HG02623 (cell line): ENCODE results near the gene LRCOL1.

Experiments used
- ATAC-seq: cut with Tn5 transposase; IDR thresholded peaks from one replicate; pipeline ENCODE4 v1.9.1; 2021; ENCODE audit warnings: moderate library complexity; ENCODE audit not compliant: unreplicated experiment

The LRCOL1 gene

DNA sequence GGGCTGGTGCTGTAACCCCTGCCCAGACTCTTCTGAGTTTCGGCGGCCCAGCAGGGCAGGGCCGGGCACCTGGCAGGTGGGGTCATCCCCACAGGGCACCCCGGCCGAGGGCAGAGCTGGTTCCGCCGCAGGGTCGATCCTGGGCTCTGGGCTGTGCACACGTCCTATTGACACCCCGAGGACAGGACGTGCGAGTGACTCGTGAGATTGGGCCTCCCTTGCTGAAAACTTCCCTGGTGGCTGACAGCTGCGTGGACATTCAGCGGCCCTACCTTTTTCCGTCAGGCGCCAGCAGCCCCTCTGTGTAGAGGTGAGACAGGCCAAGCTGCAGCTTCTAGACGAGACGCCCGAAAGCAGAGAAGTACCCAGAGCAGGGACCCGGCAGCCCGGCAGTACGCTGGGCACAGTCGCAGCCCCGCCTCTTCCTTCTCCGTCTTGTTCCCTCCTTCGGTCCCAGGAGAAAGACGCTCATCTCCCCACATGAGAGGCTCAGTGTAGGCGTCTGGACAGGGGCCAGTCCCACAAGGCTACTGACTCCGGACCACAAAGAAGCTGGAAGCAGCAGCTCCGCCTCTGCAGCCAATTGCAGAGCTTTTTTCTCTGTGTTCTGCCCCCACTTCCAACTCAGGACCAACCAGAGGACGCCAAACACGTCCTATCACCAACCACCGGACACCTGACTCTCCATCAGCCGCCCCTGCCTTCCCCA lies at the start of gene LRCOL1:
LRCOL1 (minus strand) TSS at position 532 of the 709 bp plus-strand sequence. CDS start 4,331 bp downstream, outside the sequence.
- ATAC-seq, result no peak

GRCh38 chr12:132660052-132660451 lies 49.7 kb upstream of the LRCOL1 start:
- ATAC-seq, result no peak

DNA sequence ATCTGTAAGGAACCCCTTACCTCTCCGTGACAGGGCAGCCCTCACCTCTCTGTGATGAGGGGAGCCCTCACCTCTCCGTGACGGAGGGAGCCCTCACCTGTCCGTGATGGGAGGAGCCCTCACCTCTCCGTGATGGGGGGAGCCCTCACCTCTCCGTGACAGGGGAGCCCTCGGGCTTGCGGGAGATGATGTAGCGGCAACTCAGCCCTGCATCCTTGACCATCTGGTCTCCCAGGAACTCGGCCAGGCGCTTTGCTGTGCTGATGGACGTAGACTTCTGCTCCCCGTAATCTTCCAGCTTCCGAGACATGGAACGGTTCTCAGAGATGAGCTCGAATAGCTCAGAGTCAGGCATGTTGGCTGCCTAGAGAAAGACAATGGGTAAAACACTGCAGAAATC lies 48.8 kb upstream of the LRCOL1 start:
- no peak for ATAC-seq

DNA sequence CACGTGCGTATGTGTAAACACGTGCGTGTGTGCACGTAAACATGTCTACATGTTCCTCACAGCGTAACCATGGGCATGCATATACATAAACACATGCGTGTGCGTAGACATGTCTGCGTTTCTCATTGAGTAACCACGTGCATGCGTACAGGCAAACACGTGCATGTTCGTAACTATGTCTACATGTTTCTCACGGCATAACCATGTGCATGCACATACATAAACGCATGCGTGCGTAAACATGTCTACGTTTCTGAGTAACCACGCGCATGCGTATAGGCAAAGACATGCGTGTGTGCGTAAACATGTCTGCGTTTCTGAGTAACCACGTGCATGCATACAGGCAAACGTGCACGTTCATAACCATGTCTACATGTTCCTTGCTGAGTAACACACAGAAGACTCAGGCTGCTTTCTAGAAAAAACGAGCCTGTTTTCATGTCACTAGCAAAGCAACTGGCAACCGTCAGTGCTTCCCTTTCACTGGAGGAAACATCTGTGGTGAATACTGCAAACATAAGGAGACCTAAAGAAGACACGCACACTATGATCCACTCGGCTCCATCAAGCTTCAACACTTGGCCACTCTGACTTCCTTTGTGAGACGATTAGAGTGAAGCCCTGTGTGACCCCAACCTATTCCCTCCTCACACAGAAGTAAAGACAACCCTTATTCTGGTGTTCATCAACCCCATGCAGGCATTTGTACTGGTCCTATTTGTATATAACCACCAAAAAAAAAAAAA lies 47.9 kb upstream of the LRCOL1 start:
- ATAC-seq, result no peak

- no peak for ATAC-seq
These were observed 46.8 kb upstream of the LRCOL1 start for GRCh38 chr12:132657004-132657727.

- ATAC-seq, result no peak
These were observed 43.3 kb upstream of the LRCOL1 start for GRCh38 chr12:132653567-132654290.

- ATAC-seq, result no peak
These were observed 41.2 kb upstream of the LRCOL1 start for GRCh38 chr12:132651444-132652100.

DNA sequence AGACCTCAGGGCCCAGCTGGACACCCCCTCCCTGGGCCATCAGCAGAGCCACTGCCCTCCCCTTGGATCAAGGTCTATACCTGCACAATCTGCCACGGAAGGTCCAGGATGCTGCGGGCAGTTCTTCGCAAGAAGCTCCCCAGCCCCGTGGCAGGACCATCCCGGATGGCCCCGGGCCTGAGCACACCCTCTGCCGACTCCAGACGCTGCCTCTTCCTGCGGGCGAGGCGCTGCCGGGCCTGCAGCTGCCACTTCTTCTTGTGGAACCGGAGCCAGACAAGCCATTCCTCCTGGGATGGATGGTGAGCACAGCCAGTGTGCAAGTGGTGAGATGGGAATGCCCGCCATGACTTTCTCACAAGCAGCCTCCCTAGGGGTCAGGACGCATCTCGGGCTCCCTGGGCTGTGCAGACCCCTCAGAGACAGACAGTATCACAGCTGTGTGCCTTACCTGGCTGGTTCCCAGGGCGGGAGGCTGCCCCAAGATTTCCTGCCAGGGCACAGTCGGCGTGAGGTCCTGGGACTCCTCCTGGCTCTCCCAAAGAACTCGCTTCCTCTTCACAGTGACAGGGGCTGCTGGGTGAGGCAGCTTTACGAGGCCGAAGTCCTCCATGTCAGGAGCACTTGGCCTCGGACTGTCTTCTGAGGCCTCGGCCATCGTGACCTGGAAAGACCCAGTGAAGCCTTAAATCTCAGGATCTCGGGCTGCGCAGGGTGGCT lies 39.0 kb upstream of the LRCOL1 start:
- no peak for ATAC-seq

DNA sequence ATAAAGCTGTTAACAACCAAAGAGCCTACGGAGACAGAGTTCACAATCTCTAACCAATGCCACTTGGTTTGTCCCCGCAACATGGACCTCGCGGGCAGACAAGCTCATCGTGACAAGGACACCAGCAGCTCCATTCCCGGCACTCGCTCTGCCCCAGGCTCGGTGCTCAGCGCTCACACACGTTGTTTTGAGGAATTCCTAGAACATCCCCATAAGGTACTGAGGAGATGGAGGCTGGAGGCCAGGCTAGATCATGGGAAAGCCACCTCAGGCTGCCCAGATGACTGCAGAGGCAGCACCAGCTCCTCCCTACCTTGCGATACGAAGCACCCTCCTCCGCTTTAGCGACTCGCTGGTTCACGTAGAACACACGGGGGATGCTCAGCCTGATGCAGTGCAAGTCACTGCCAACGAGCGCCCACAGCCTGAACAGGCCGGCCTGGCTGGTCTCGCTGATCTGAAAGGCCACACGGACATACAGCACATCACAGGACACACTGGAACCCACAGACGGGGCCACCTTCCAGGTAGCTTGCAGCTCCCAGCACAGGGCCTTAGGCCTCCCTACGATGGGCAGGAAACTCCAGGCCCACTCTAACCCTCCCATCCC lies 38.3 kb upstream of the LRCOL1 start:
- no peak for ATAC-seq

- no peak for ATAC-seq
These were observed 37.5 kb upstream of the LRCOL1 start for GRCh38 chr12:132647858-132648257.

- no peak for ATAC-seq
These were observed 36.5 kb upstream of the LRCOL1 start for GRCh38 chr12:132646850-132647249.

DNA sequence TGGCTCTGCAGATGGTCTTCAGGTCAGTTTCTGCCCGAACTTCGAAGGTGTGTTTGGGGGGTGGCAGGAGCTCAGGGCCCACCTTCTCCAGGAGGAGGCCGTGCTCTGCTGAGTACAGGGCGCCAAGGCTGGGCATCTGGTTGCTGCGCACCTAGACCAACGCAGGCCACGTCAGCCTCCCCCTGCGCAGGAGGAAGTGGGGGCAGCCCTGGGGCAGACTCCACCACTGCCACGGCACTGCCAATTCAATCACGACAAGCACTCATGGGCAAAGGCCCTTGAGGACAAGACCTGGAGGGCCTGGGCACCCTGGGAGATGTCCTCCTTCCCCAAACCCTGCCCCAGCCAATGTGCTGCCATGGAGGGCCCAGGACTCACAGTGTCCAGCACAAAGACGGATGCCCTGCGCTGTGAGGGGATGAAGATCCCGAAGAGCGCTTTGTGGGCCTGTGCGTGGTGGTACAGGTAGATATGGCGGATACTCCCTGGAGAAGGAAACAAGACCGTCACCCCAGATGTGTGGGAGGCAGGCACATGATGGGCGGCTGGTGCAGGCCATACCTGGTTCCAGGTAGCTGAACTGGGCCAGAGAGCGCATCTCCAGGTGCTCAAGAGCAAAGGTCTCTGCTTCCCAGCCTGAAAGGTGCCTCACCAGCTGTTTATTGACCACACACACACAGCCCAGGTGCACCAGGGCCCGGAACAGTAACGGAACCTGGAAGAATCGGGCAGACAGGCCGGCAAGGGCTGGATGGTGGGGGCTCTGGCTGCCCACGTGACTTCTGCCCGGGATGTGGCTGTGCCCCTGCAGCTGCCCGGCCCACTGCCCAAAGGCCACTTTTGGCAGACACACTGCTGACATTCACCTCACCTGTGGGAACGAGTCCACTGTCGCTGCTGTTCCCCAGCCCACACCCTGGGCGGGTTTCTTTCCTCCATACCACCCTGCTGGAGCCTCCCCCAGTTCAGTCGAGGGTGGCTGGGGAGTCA lies 32.8 kb upstream of the LRCOL1 start:
- ATAC-seq, result no peak

DNA sequence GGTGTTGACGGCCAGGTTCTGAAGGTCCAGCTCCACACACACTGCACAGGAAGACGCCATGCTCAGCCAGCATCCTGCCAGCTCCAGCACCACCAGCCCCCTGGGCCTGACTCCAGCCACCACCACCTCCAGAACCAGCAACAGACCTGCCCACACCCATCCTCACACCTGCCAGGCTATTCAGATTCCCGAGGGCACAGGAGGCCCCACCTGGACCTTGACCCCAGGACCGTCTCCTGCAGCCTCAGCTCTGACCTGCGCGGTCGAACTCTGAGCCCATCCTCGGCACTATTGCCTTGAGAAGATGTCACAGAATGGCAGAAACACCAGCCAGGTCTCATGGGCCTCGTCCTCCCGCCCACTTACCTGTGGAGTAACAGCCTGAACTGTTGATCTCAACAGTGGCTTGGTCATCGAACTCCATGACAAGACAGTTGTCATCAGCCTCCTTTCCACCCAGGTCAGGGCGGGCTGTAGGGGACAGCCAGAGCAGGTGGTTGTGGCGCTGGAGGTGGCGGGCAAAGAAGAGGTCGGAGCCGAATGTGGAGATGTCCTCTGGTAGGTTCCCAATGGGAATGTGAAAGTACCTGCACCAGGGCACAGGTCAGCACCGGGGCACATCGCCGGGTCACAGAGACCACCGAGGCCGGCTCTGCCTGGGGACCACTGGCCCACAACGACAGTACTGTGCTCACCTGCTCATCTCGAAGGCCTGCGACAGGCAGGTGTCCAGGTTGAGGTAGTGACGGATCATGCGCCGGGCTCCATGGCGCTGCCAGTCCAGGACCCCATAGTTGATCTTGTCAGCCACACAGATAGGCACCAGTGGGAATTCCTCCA lies 31.6 kb upstream of the LRCOL1 start:
- ATAC-seq, result no peak

DNA sequence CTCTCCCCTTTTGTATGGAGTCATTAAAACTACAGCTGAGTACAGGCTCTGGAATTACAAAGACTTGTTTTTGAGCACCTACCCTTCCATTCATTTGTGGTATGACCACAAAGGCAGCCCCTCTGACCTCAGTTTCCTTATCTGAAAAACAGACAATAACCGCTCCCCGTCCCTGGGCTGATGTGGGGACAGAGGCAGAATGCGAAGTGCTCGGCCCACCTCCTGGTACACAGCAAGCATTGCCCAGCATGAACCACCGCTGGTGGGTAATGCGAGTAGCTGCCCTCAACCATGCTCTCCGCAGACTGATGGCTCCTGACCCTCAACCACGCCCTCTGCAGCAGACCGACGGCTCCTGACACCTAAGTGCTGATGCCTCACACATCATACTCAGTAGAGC lies 30.6 kb upstream of the LRCOL1 start:
- no peak for ATAC-seq

DNA sequence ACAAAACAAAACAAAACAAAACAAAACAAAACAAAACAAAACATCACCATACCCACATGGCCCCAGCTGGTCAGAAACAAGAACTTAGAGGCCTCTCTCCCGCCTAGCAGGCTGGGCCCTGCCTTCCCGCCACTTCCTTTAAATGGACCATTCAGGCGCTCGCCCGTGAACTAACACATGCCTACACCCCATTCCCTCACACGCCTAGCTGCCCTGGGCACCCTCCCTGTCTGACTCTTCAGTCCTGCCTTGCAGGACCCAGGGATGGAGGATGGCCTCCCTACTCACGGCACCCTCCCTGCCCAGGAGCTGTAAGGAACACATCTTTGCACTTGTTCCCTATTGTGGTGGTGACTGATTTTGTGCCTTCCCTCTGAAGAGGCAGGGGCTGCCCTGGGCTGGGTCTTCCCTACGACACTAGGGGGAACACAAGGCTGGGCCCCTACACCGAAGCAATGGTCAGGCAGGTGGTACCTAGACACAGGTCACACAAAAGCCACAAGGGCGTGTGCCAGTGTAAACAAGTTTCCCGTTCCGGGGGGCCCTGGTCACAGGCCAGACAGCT lies 29.7 kb upstream of the LRCOL1 start:
- no peak for ATAC-seq

GRCh38 chr12:132638541-132639408 lies 28.4 kb upstream of the LRCOL1 start:
- ATAC-seq, result no peak
